ENCODE data around the gene MCOLN2. TPM values are rescaled to one million over a fixed set of nuclear protein-coding genes. Genes with fewer than 3 reads are reported as not detected.

MCOLN2 gene
- not detected in 2 replicates for polyA plus RNA-seq
- polyA minus RNA-seq = not detected in 2 replicates

GRCh38 chr1:84996846-84997666 is at the start of gene MCOLN2:
MCOLN2 (minus strand) TSS chr1:84997113; CDS start chr1:84996872, 241 bp downstream.
- TF ChIP-seq EZH2 (IDR thresholded peaks at IDR 0.05; ENCODE audit: borderline replicate concordance, insufficient read depth, low read length, poor library complexity, severe bottlenecking) (peak; percentile 70), EP300 (conservative IDR thresholded peaks at IDR 0.05; ENCODE audit: poor library complexity, severe bottlenecking) (no peak)
- peak within 1 kb of the TSS; percentile 31 for H3K9ac ChIP-seq (ENCODE audit: low read length)
- peak within 1 kb of the TSS; percentile 61 for H3K4me2 ChIP-seq (ENCODE audit: low read length)
- H3K79me2 ChIP-seq (replicated peaks; ENCODE audit: insufficient read depth, low read length) = no peaks in the 10 kb centered on the region
- H3K27me3 ChIP-seq (ENCODE audit: insufficient read depth, low read depth, low read length) = peaks cover 78% of the 10 kb centered on the region
- no peaks in the 10 kb centered on the region for H3F3A ChIP-seq (ENCODE audit: insufficient read depth, low read length, poor library complexity, severe bottlenecking)
- H4K20me1 ChIP-seq (ENCODE audit: insufficient read depth) = no peaks in the 10 kb centered on the region
- no peak within 1 kb of the TSS for H3K27ac ChIP-seq (ENCODE audit: low read length)
- H3K36me3 ChIP-seq (ENCODE audit: insufficient read depth, low read length) = no peaks in the 10 kb centered on the region
- no peak within 1 kb of the TSS for H2AFZ ChIP-seq (ENCODE audit: low read depth, low read length)
- H3K4me3 ChIP-seq (ENCODE audit: low read length) = peak within 1 kb of the TSS; percentile 83
- H3K9me2 ChIP-seq (ENCODE audit: insufficient read depth, low read length) = no peaks in the 10 kb centered on the region
- H3K9me3 ChIP-seq (ENCODE audit: low read length) = no peaks in the 10 kb centered on the region

DNA sequence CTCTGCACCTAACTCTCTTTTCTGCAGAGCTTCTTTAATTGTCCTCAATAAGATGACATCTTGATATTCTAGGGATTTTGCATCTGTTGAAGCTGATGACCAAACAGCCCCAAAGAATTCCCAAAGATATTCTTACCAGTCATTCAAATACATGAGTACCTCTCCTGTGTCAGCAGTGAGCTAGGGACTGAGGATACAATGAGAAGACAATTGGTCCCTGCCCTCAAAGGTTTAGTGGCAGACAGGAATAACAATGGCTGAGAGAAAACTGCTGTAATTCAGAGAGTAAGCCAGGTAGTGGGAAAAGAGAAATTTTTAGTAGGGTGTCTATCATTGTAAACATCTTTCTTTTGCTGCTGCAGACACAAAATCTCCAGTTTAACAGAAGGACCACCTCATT is 45.5 kb upstream of the MCOLN2 start:
- Histone ChIP-seq H3K9me2 (ENCODE audit: insufficient read depth, low read length) (no peaks in the 10 kb centered on the region), H2AFZ (ENCODE audit: low read depth, low read length) (no peak overlapping the region), H3K27ac (ENCODE audit: low read length) (no peak overlapping the region), H3K4me2 (ENCODE audit: low read length) (no peak overlapping the region), H3K9ac (ENCODE audit: low read length) (no peak overlapping the region), H4K20me1 (ENCODE audit: insufficient read depth) (no peaks in the 10 kb centered on the region), H3K79me2 (replicated peaks; ENCODE audit: insufficient read depth, low read length) (no peaks in the 10 kb centered on the region), H3K36me3 (ENCODE audit: insufficient read depth, low read length) (no peaks in the 10 kb centered on the region), H3F3A (ENCODE audit: insufficient read depth, low read length, poor library complexity, severe bottlenecking) (no peaks in the 10 kb centered on the region), H3K4me3 (ENCODE audit: low read length) (no peak overlapping the region), H3K9me3 (ENCODE audit: low read length) (no peaks in the 10 kb centered on the region), H3K27me3 (ENCODE audit: insufficient read depth, low read depth, low read length) (peaks cover 31% of the 10 kb centered on the region)
- TF ChIP-seq EZH2 (IDR thresholded peaks at IDR 0.05; ENCODE audit: borderline replicate concordance, insufficient read depth, low read length, poor library complexity, severe bottlenecking) = no peak
- TF ChIP-seq CTCF (IDR thresholded peaks at IDR 0.05; ENCODE audit: poor library complexity, severe bottlenecking) = no peak
- no peak for TF ChIP-seq EP300 (conservative IDR thresholded peaks at IDR 0.05; ENCODE audit: poor library complexity, severe bottlenecking)
- TF ChIP-seq POLR2AphosphoS5 (IDR thresholded peaks at IDR 0.05) = no peak
- TF ChIP-seq RAD21 (conservative IDR thresholded peaks at IDR 0.05) = no peak
- no peak for TF ChIP-seq MXI1 (conservative IDR thresholded peaks at IDR 0.05; ENCODE audit: poor library complexity, severe bottlenecking)
- TF ChIP-seq SMC3 (conservative IDR thresholded peaks at IDR 0.05; ENCODE audit: poor library complexity) = no peak
- TF ChIP-seq TAF1 (IDR thresholded peaks at IDR 0.05; ENCODE audit: low read depth) = no peak
- TF ChIP-seq, protein P1, sequence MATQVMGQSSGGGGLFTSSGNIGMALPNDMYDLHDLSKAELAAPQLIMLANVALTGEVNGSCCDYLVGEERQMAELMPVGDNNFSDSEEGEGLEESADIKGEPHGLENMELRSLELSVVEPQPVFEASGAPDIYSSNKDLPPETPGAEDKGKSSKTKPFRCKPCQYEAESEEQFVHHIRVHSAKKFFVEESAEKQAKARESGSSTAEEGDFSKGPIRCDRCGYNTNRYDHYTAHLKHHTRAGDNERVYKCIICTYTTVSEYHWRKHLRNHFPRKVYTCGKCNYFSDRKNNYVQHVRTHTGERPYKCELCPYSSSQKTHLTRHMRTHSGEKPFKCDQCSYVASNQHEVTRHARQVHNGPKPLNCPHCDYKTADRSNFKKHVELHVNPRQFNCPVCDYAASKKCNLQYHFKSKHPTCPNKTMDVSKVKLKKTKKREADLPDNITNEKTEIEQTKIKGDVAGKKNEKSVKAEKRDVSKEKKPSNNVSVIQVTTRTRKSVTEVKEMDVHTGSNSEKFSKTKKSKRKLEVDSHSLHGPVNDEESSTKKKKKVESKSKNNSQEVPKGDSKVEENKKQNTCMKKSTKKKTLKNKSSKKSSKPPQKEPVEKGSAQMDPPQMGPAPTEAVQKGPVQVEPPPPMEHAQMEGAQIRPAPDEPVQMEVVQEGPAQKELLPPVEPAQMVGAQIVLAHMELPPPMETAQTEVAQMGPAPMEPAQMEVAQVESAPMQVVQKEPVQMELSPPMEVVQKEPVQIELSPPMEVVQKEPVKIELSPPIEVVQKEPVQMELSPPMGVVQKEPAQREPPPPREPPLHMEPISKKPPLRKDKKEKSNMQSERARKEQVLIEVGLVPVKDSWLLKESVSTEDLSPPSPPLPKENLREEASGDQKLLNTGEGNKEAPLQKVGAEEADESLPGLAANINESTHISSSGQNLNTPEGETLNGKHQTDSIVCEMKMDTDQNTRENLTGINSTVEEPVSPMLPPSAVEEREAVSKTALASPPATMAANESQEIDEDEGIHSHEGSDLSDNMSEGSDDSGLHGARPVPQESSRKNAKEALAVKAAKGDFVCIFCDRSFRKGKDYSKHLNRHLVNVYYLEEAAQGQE (IDR thresholded peaks at IDR 0.05; ENCODE audit: borderline replicate concordance) = no peak
